Thyroid gland (tissue), 4 donors: ENCODE results near the gene PSTPIP1.
"Not testable (repeated sequence)": the region's sequence is repeated elsewhere in the genome, so short reads cannot be mapped to it uniquely, and the experiment has no call there.

Experiments
- POLR2A ChIP-seq, 2 donors: fragments of 450-650 bp; IDR thresholded peaks; one replicate each; pipeline ENCODE4 v1.6.1; 2017; ENCODE audit warnings: antibody characterized with exemption in 2 of 2, mild to moderate bottlenecking in 2 of 2, moderate library complexity in 1 of 2
- TF ChIP-seq, protein P1 (sequence below), 6 experiments: fragments of 200-600 bp in 3 of 6; fragments of 450-650 bp in 3 of 6; sonication (generic) in 3 of 6; IDR thresholded peaks; one replicate each; pipeline ENCODE4 v1.5.1; 2016 to 2019; ENCODE audit warnings: antibody characterized with exemption in 6 of 6, mild to moderate bottlenecking in 2 of 6, inconsistent platforms in 1 of 6, moderate library complexity in 1 of 6

GRCh38 chr15:76966051-76966450 is 28.9 kb upstream of the PSTPIP1 start:
- TF ChIP-seq, protein P1, sequence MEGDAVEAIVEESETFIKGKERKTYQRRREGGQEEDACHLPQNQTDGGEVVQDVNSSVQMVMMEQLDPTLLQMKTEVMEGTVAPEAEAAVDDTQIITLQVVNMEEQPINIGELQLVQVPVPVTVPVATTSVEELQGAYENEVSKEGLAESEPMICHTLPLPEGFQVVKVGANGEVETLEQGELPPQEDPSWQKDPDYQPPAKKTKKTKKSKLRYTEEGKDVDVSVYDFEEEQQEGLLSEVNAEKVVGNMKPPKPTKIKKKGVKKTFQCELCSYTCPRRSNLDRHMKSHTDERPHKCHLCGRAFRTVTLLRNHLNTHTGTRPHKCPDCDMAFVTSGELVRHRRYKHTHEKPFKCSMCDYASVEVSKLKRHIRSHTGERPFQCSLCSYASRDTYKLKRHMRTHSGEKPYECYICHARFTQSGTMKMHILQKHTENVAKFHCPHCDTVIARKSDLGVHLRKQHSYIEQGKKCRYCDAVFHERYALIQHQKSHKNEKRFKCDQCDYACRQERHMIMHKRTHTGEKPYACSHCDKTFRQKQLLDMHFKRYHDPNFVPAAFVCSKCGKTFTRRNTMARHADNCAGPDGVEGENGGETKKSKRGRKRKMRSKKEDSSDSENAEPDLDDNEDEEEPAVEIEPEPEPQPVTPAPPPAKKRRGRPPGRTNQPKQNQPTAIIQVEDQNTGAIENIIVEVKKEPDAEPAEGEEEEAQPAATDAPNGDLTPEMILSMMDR (IDR thresholded peaks at IDR 0.05), result not testable (repeated sequence)
- TF ChIP-seq POLR2A (IDR thresholded peaks at IDR 0.05), result not testable (repeated sequence)
